Lung (tissue), 5 donors: ENCODE data around the gene SURF6. TPM values are rescaled to one million over a fixed set of nuclear protein-coding genes. Genes with fewer than 3 reads are reported as not detected.

Source experiments
- polyA plus RNA-seq, 2 donors: library from polyadenylated mRNA; stranded (reverse); fragments of 200-250 nt; gene quantifications; one replicate each; pipeline ENCODE4 v1.2.1, GENCODE V29; 2013
- small RNA-seq: library from RNA; depleted of rRNA; stranded (forward); fragments of <200 nt; gene quantifications from one replicate; pipeline ENCODE3, GENCODE V24; 2014; ENCODE audit warnings: low replicate concordance
- total RNA-seq, 2 donors: library from RNA; depleted of rRNA in 1 of 2; stranded (reverse); fragments of >200 nt in 1 of 2; gene quantifications; one replicate each; pipeline ENCODE4 v1.2.1, GENCODE V29; 2014 to 2021
- donor health status: Bipolar disorder and iron deficiency.
- donor health status: healthy.
- donor health status: DM: yes; HTN: yes; CAD: no.

The SURF6 gene
- total and polyA plus RNA-seq, 4 donors, result 13.7 to 25.6 (median 23.8) TPM

Small RNAs within 50 kb of the gene (small RNA-seq; reads per million reads assigned to genes)
- gene RF00019 (not detected), gene SNORD24 (not detected), gene SNORD36A (not detected), gene SNORD36B (not detected), gene SNORD36C (not detected)

Other genes starting within 250 kb of the SURF6 start
- gene RALGDS, start 214.9 kb downstream of the SURF6 start, total RNA-seq, result 10 to 100 TPM; 60.7 to 61.1 TPM
- gene RALGDS, start 214.9 kb downstream of the SURF6 start, polyA plus RNA-seq, result 100 to 1,000 TPM in 1 of 2 donors, 10 to 100 TPM in 1; 49.5 to 145 TPM
- gene GBGT1, start 172.3 kb downstream of the SURF6 start, total RNA-seq, result 10 to 100 TPM in 1 of 2 donors, 1 to 10 TPM in 1; 6.1 to 42.9 TPM
- 10 to 100 TPM; 14.8 to 31.6 TPM for gene GBGT1, start 172.3 kb downstream of the SURF6 start, polyA plus RNA-seq
- gene OBP2B, start 126.9 kb downstream of the SURF6 start, total RNA-seq, result not detected
- not detected for gene OBP2B, start 126.9 kb downstream of the SURF6 start, polyA plus RNA-seq
- 10 to 100 TPM in 1 of 2 donors, 1 to 10 TPM in 1; 3.9 to 23.0 TPM for gene ABO, start 61.0 kb downstream of the SURF6 start, total RNA-seq
- 10 to 100 TPM in 1 of 2 donors, 1 to 10 TPM in 1; 4.0 to 14.6 TPM for gene ABO, start 61.0 kb downstream of the SURF6 start, polyA plus RNA-seq
- gene MED22, start 11.9 kb upstream of the SURF6 start, total RNA-seq, result 10 to 100 TPM; 19.3 to 32.0 TPM
- 10 to 100 TPM; 11.4 to 20.9 TPM for gene MED22, start 11.9 kb upstream of the SURF6 start, polyA plus RNA-seq
- gene RPL7A, start 12.0 kb upstream of the SURF6 start, total RNA-seq, result 1,000 to 10,000 TPM; 1,412 to 1,708 TPM
- gene RPL7A, start 12.0 kb upstream of the SURF6 start, polyA plus RNA-seq, result 1,000 to 10,000 TPM; 2,527 to 3,573 TPM
- 10 to 100 TPM; 14.2 to 41.7 TPM for gene SURF1, start 20.3 kb upstream of the SURF6 start, total RNA-seq
- gene SURF1, start 20.3 kb upstream of the SURF6 start, polyA plus RNA-seq, result 10 to 100 TPM; 73.9 to 75.3 TPM
- gene SURF2, start 20.4 kb upstream of the SURF6 start, total RNA-seq, result 10 to 100 TPM; 11.7 to 30.3 TPM
- gene SURF2, start 20.4 kb upstream of the SURF6 start, polyA plus RNA-seq, result 10 to 100 TPM; 24.1 to 50.1 TPM
- gene SURF4, start 39.9 kb upstream of the SURF6 start, total RNA-seq, result 100 to 1,000 TPM; 144 to 222 TPM
- gene SURF4, start 39.9 kb upstream of the SURF6 start, polyA plus RNA-seq, result 100 to 1,000 TPM in 1 of 2 donors, 10 to 100 TPM in 1; 87.4 to 204 TPM
- 1 to 10 TPM in 1 of 2 donors, under 1 TPM in 1; 0.82 to 1.4 TPM for gene STKLD1, start 40.2 kb upstream of the SURF6 start, total RNA-seq
- 1 to 10 TPM in 1 of 2 donors, under 1 TPM in 1; 0.40 to 3.1 TPM for gene STKLD1, start 40.2 kb upstream of the SURF6 start, polyA plus RNA-seq
- gene REXO4, start 81.8 kb upstream of the SURF6 start, total RNA-seq, result 10 to 100 TPM; 20.3 to 20.4 TPM
- 10 to 100 TPM; 14.6 to 19.6 TPM for gene REXO4, start 81.8 kb upstream of the SURF6 start, polyA plus RNA-seq
- 1 to 10 TPM; 2.8 to 4.1 TPM for gene ADAMTS13, start 86.2 kb upstream of the SURF6 start, total RNA-seq
- 1 to 10 TPM; 1.0 to 3.1 TPM for gene ADAMTS13, start 86.2 kb upstream of the SURF6 start, polyA plus RNA-seq
- gene CACFD1, start 123.8 kb upstream of the SURF6 start, total RNA-seq, result 10 to 100 TPM; 23.7 to 40.5 TPM
- gene CACFD1, start 123.8 kb upstream of the SURF6 start, polyA plus RNA-seq, result 10 to 100 TPM; 18.7 to 46.1 TPM
- 10 to 100 TPM in 1 of 2 donors, 1 to 10 TPM in 1; 9.3 to 27.8 TPM for gene SLC2A6, start 142.9 kb upstream of the SURF6 start, total RNA-seq
- 10 to 100 TPM in 1 of 2 donors, 1 to 10 TPM in 1; 8.4 to 49.6 TPM for gene SLC2A6, start 142.9 kb upstream of the SURF6 start, polyA plus RNA-seq
- gene MYMK, start 188.8 kb upstream of the SURF6 start, total RNA-seq, result not detected
- gene MYMK, start 188.8 kb upstream of the SURF6 start, polyA plus RNA-seq, result not detected
- gene ADAMTSL2, start 198.5 kb upstream of the SURF6 start, total RNA-seq, result 10 to 100 TPM; 11.1 to 20.6 TPM
- 1 to 10 TPM; 6.4 to 9.1 TPM for gene ADAMTSL2, start 198.5 kb upstream of the SURF6 start, polyA plus RNA-seq